K562 (cell line): Measurements from ENCODE around the gene CGB8. TPM values are rescaled to one million over a fixed set of nuclear protein-coding genes. Genes with fewer than 3 reads are reported as not detected.

Experiments used
- CREBBP ChIP-seq: IDR thresholded peaks from one replicate; pipeline ENCODE4 v1.6.1; 2012; ENCODE audit warnings: low read depth, mild to moderate bottlenecking, control low read depth, inconsistent platforms, low read length
- MYC ChIP-seq, 2 experiments: fragments of 250-450 bp in 1 of 2; sonication (Bioruptor Pico) in 1 of 2; IDR thresholded peaks; 2 replicates each; pipeline versions ENCODE4 v1.5.1 to v1.6.1; 2012 to 2021; ENCODE audit warnings: low read depth in 2 of 2, borderline replicate concordance in 1 of 2, improper control_type of control experiment in 1 of 2, low read length in 1 of 2, mild to moderate bottlenecking in 1 of 2, moderate library complexity in 1 of 2
- PHF21A ChIP-seq: fragments of 450-650 bp; IDR thresholded peaks from 2 replicates; pipeline ENCODE4 v1.6.1; 2017; ENCODE audit warnings: low read depth, borderline replicate concordance
- TBP ChIP-seq: optimal IDR thresholded peaks from 2 replicates; pipeline ENCODE3; 2011; ENCODE audit warnings: low read depth, low read length, improper control_type of control experiment
- ZKSCAN1 ChIP-seq: fragments of 150-350 bp; IDR thresholded peaks from 2 replicates; pipeline ENCODE4 v1.6.1; 2016; ENCODE audit warnings: low read depth, low read length
- ZSCAN29 ChIP-seq: fragments of 450-650 bp; IDR thresholded peaks from 2 replicates; pipeline ENCODE4 v1.6.1; 2017
- polyA plus RNA-seq, 8 experiments: library from polyadenylated mRNA; depleted of rRNA in 4 of 8; stranded (reverse) in 5 of 8; unstranded in 3 of 8; fragments of >200 nt; fragmentation: Nextera tagmentation in 2 of 8; fragmentation: Illumina TruSeq in 1 of 8; extraction: Ambion mirVana in 2 of 8; extraction: Trizol in 1 of 8; gene quantifications; 2 replicates each; pipeline versions ENCODE4 v1.2.1 to v1.2.3, GENCODE V29; 2011 to 2014; ENCODE audit warnings: inconsistent platforms in 1 of 8, missing spikeins in 1 of 8
- total RNA-seq, 7 experiments: library from RNA; depleted of rRNA in 6 of 7; stranded (reverse); fragments of >200 nt in 6 of 7; fragmentation: Illumina TruSeq in 2 of 7; extraction: Trizol in 2 of 7; gene quantifications; 2 replicates each; pipeline versions ENCODE4 v1.2.1 to v1.2.3, GENCODE V29; 2011 to 2021; ENCODE audit warnings: low replicate concordance in 1 of 7
- TF ChIP-seq, protein P1 (sequence below): sonication (generic); formaldehyde crosslinking; IDR thresholded peaks from 2 replicates; pipeline ENCODE4 v1.8.0; 2022; ENCODE audit warnings: mild to moderate bottlenecking, missing genetic modification reagents
- TF ChIP-seq, protein P2 (sequence below): IDR thresholded peaks from 3 replicates; pipeline ENCODE4 v1.6.1; 2011; ENCODE audit warnings: borderline replicate concordance, mild to moderate bottlenecking, moderate library complexity; ENCODE audit not compliant: insufficient read length; ENCODE audit errors: extremely low read depth
- TF ChIP-seq, protein P3 (sequence below): sonication (generic); formaldehyde crosslinking; IDR thresholded peaks from 2 replicates; pipeline ENCODE4 v1.8.0; 2022; ENCODE audit warnings: mild to moderate bottlenecking, missing genetic modification reagents
- TF ChIP-seq, protein P4 (sequence below): fragments of 450-650 bp; IDR thresholded peaks from 2 replicates; pipeline ENCODE4 v1.6.1; 2016; ENCODE audit warnings: mild to moderate bottlenecking

CGB8 gene
- total and polyA plus RNA-seq, 9 of the 15 experiments (the other 6 are each of a cell fraction or from before 2014, with no cell fraction given): not detected

DNA sequence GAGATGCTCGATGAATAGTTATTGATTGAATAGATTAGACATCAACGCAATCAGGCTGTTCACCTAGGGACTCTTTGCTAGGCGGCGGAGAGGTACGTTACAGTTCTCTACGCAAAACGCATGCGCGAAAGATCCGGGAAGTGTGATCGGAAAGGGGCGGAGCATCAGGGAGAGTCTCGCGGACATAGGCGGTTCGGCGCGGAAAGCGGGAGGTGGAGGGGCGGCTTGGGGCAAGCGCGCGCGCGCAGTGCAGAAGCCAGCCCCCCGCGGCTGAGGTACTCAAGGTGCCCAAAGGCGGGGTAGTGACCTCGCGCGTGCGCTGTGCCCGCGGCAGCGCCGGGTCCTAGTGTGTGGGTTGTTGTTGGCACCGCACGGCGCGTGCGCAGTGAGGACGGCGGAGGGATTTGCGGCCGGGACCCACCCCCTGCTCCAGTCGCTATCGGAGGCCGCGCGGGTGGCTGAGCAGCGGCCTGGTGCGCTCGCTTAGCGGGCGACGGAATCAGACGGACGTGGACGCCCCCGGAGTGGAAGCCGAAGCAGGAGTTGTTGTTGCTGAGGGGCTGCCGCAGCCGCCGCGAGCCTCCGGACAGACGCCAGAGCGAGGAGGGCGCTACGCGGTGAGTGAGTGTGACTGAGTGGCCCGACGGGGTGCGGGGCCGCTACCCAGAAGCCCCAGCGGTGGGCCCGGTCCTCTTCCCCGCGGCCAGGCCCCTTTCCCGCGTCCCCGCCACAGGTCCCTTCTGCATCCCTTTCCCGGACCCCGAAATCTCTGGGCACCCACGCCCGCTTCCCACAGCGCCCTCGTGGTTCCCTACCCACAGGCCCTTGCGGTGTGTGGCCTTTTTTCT, 36.3 kb upstream of the CGB8 start, which contains the start of gene SNRNP70 (continued):
- TF ChIP-seq ZKSCAN1: peak; percentile 32; the same call in 1 of the 2 replicates
- TF ChIP-seq MYC (IDR thresholded peaks at IDR 0.05; ENCODE audit: low read depth, low read length): peak; percentile 81; the same call in 1 of the 2 replicates
- TF ChIP-seq MYC (CRISPR knock-in tag; IDR thresholded peaks at IDR 0.05; ENCODE audit: borderline replicate concordance, low read depth): peak; percentile 91
- TF ChIP-seq, protein P1, sequence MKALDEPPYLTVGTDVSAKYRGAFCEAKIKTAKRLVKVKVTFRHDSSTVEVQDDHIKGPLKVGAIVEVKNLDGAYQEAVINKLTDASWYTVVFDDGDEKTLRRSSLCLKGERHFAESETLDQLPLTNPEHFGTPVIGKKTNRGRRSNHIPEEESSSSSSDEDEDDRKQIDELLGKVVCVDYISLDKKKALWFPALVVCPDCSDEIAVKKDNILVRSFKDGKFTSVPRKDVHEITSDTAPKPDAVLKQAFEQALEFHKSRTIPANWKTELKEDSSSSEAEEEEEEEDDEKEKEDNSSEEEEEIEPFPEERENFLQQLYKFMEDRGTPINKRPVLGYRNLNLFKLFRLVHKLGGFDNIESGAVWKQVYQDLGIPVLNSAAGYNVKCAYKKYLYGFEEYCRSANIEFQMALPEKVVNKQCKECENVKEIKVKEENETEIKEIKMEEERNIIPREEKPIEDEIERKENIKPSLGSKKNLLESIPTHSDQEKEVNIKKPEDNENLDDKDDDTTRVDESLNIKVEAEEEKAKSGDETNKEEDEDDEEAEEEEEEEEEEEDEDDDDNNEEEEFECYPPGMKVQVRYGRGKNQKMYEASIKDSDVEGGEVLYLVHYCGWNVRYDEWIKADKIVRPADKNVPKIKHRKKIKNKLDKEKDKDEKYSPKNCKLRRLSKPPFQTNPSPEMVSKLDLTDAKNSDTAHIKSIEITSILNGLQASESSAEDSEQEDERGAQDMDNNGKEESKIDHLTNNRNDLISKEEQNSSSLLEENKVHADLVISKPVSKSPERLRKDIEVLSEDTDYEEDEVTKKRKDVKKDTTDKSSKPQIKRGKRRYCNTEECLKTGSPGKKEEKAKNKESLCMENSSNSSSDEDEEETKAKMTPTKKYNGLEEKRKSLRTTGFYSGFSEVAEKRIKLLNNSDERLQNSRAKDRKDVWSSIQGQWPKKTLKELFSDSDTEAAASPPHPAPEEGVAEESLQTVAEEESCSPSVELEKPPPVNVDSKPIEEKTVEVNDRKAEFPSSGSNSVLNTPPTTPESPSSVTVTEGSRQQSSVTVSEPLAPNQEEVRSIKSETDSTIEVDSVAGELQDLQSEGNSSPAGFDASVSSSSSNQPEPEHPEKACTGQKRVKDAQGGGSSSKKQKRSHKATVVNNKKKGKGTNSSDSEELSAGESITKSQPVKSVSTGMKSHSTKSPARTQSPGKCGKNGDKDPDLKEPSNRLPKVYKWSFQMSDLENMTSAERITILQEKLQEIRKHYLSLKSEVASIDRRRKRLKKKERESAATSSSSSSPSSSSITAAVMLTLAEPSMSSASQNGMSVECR (CRISPR knock-in tag): peak; percentile 94
- peak; percentile 79 for TF ChIP-seq TBP
- no peak for TF ChIP-seq CREBBP
- TF ChIP-seq, protein P2, sequence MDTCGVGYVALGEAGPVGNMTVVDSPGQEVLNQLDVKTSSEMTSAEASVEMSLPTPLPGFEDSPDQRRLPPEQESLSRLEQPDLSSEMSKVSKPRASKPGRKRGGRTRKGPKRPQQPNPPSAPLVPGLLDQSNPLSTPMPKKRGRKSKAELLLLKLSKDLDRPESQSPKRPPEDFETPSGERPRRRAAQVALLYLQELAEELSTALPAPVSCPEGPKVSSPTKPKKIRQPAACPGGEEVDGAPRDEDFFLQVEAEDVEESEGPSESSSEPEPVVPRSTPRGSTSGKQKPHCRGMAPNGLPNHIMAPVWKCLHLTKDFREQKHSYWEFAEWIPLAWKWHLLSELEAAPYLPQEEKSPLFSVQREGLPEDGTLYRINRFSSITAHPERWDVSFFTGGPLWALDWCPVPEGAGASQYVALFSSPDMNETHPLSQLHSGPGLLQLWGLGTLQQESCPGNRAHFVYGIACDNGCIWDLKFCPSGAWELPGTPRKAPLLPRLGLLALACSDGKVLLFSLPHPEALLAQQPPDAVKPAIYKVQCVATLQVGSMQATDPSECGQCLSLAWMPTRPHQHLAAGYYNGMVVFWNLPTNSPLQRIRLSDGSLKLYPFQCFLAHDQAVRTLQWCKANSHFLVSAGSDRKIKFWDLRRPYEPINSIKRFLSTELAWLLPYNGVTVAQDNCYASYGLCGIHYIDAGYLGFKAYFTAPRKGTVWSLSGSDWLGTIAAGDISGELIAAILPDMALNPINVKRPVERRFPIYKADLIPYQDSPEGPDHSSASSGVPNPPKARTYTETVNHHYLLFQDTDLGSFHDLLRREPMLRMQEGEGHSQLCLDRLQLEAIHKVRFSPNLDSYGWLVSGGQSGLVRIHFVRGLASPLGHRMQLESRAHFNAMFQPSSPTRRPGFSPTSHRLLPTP: no peak
- TF ChIP-seq, protein P3, sequence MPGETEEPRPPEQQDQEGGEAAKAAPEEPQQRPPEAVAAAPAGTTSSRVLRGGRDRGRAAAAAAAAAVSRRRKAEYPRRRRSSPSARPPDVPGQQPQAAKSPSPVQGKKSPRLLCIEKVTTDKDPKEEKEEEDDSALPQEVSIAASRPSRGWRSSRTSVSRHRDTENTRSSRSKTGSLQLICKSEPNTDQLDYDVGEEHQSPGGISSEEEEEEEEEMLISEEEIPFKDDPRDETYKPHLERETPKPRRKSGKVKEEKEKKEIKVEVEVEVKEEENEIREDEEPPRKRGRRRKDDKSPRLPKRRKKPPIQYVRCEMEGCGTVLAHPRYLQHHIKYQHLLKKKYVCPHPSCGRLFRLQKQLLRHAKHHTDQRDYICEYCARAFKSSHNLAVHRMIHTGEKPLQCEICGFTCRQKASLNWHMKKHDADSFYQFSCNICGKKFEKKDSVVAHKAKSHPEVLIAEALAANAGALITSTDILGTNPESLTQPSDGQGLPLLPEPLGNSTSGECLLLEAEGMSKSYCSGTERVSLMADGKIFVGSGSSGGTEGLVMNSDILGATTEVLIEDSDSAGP: peak; percentile 64; the same call in 1 of the 2 replicates
- TF ChIP-seq PHF21A: 0 out of 2 replicates have a peak, but pooled peaks have one; percentile 26
- TF ChIP-seq, protein P4, sequence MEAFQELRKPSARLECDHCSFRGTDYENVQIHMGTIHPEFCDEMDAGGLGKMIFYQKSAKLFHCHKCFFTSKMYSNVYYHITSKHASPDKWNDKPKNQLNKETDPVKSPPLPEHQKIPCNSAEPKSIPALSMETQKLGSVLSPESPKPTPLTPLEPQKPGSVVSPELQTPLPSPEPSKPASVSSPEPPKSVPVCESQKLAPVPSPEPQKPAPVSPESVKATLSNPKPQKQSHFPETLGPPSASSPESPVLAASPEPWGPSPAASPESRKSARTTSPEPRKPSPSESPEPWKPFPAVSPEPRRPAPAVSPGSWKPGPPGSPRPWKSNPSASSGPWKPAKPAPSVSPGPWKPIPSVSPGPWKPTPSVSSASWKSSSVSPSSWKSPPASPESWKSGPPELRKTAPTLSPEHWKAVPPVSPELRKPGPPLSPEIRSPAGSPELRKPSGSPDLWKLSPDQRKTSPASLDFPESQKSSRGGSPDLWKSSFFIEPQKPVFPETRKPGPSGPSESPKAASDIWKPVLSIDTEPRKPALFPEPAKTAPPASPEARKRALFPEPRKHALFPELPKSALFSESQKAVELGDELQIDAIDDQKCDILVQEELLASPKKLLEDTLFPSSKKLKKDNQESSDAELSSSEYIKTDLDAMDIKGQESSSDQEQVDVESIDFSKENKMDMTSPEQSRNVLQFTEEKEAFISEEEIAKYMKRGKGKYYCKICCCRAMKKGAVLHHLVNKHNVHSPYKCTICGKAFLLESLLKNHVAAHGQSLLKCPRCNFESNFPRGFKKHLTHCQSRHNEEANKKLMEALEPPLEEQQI: no peak
- TF ChIP-seq ZSCAN29: no peak
